ENCODE measurements around the gene ELP4. TPM values are rescaled to one million over a fixed set of nuclear protein-coding genes. Genes with fewer than 3 reads are reported as not detected.

ELP4 gene
- total RNA-seq, 1 donor from 2014 or later, result 19.5 TPM

GRCh38 chr11:31757260-31757835 is 247.8 kb downstream of the ELP4 start:
- H3K27me3 Mint-ChIP-seq (ENCODE audit: low read depth), result no peaks in the 10 kb centered on the region
- H3K4me3 Mint-ChIP-seq, result no peak overlapping the region
- H3K36me3 Mint-ChIP-seq, result no peaks in the 10 kb centered on the region
- peaks cover 13% of the 10 kb centered on the region for H3K4me1 Mint-ChIP-seq
- H3K27ac Mint-ChIP-seq, result no peak overlapping the region
- no peak for DNase-seq (ENCODE audit: low spot score in 2 of 2, unreplicated experiment in 2 of 2)
- no peak for TF ChIP-seq CTCF (IDR thresholded peaks at IDR 0.05; ENCODE audit: unreplicated experiment)
- H3K9me3 Mint-ChIP-seq, result no peaks in the 10 kb centered on the region

- H3K9me3 Mint-ChIP-seq, result no peaks in the 10 kb centered on the region
- H3K27me3 Mint-ChIP-seq (ENCODE audit: low read depth), result no peaks in the 10 kb centered on the region
- H3K36me3 Mint-ChIP-seq, result no peaks in the 10 kb centered on the region
- no peak for TF ChIP-seq CTCF (IDR thresholded peaks at IDR 0.05; ENCODE audit: unreplicated experiment)
- peaks cover 6% of the 10 kb centered on the region for H3K4me1 Mint-ChIP-seq
- no peak overlapping the region for H3K4me3 Mint-ChIP-seq
- no peak for DNase-seq (ENCODE audit: low spot score in 2 of 2, unreplicated experiment in 2 of 2)
- no peak overlapping the region for H3K27ac Mint-ChIP-seq
Observed at GRCh38 chr11:31761636-31762035, 252.1 kb downstream of the ELP4 start.

GRCh38 chr11:31763296-31763695 is 253.7 kb downstream of the ELP4 start:
- DNase-seq (ENCODE audit: low spot score in 2 of 2, unreplicated experiment in 2 of 2), result no peak
- Mint-ChIP-seq H3K9me3 (no peaks in the 10 kb centered on the region), H3K27me3 (ENCODE audit: low read depth) (no peaks in the 10 kb centered on the region), H3K36me3 (no peaks in the 10 kb centered on the region), H3K4me1 (no peaks in the 10 kb centered on the region), H3K4me3 (no peak overlapping the region), H3K27ac (no peak overlapping the region)
- TF ChIP-seq CTCF (IDR thresholded peaks at IDR 0.05; ENCODE audit: unreplicated experiment), result no peak

- no peak for TF ChIP-seq CTCF (IDR thresholded peaks at IDR 0.05; ENCODE audit: unreplicated experiment)
- H3K27ac Mint-ChIP-seq, result no peak overlapping the region
- H3K36me3 Mint-ChIP-seq, result no peaks in the 10 kb centered on the region
- no peaks in the 10 kb centered on the region for H3K27me3 Mint-ChIP-seq (ENCODE audit: low read depth)
- no peak for DNase-seq (ENCODE audit: low spot score in 2 of 2, unreplicated experiment in 2 of 2)
- H3K4me3 Mint-ChIP-seq, result no peak overlapping the region
- no peaks in the 10 kb centered on the region for H3K4me1 Mint-ChIP-seq
- no peaks in the 10 kb centered on the region for H3K9me3 Mint-ChIP-seq
Observed at GRCh38 chr11:31764261-31764660, 254.7 kb downstream of the ELP4 start.

- Mint-ChIP-seq H3K27ac (no peak overlapping the region), H3K36me3 (no peaks in the 10 kb centered on the region), H3K4me1 (no peaks in the 10 kb centered on the region)
Observed at GRCh38 chr11:31764766-31765165, 255.2 kb downstream of the ELP4 start.

More at GRCh38 chr11:31764766-31765165, 255.2 kb downstream of the ELP4 start:
- TF ChIP-seq CTCF (IDR thresholded peaks at IDR 0.05; ENCODE audit: unreplicated experiment), result no peak
- no peaks in the 10 kb centered on the region for H3K9me3 Mint-ChIP-seq
- no peak overlapping the region for H3K4me3 Mint-ChIP-seq
- no peaks in the 10 kb centered on the region for H3K27me3 Mint-ChIP-seq (ENCODE audit: low read depth)
- no peak for DNase-seq (ENCODE audit: low spot score in 2 of 2, unreplicated experiment in 2 of 2)
